Aorta (tissue), 5 donors: ENCODE data around the gene EPHB2. TPM values are rescaled to one million over a fixed set of nuclear protein-coding genes. Genes with fewer than 3 reads are reported as not detected.

Source experiments
- ATAC-seq: fragments of 200-7000 bp; cut with Tn5 transposase; one replicate; pipeline ENCODE4 v1.9.1; 2022; ENCODE audit warnings: moderate library complexity; ENCODE audit not compliant: low FRiP score
- DNase-seq, 2 donors: peaks; one replicate each; pipeline ENCODE4 v3.0.0-alpha.2; 2020
- H3K27ac ChIP-seq, 2 donors: one replicate each; pipeline ENCODE4 v1.5.1; 2013; ENCODE audit warnings: low read length in 2 of 2, mild to moderate bottlenecking in 2 of 2, moderate library complexity in 2 of 2, control low read depth in 1 of 2, inconsistent platforms in 1 of 2, low read depth in 1 of 2
- H3K27me3 ChIP-seq, 2 donors: one replicate each; pipeline ENCODE4 v1.6.1; 2013; ENCODE audit warnings: control low read depth in 1 of 2, low read length in 1 of 2, mild to moderate bottlenecking in 1 of 2, moderate library complexity in 1 of 2; ENCODE audit not compliant: insufficient read depth in 2 of 2, control insufficient read depth in 1 of 2
- H3K36me3 ChIP-seq, 2 donors: one replicate each; pipeline ENCODE4 v1.6.1; 2013; ENCODE audit warnings: control low read depth in 1 of 2, low read length in 1 of 2, mild to moderate bottlenecking in 1 of 2; ENCODE audit not compliant: insufficient read depth in 2 of 2, control insufficient read depth in 1 of 2
- H3K4me1 ChIP-seq, 2 donors: one replicate each; pipeline ENCODE4 v1.6.1; 2013; ENCODE audit warnings: low read length in 2 of 2, control low read depth in 1 of 2, mild to moderate bottlenecking in 1 of 2, moderate library complexity in 1 of 2; ENCODE audit not compliant: insufficient read depth in 2 of 2, control insufficient read depth in 1 of 2
- H3K4me3 ChIP-seq, 2 donors: one replicate each; pipeline ENCODE4 v1.5.1; 2013; ENCODE audit warnings: low read length in 2 of 2, control low read depth in 1 of 2, mild to moderate bottlenecking in 1 of 2
- H3K9me3 ChIP-seq: one replicate; pipeline ENCODE4 v1.6.1; 2013; ENCODE audit warnings: mild to moderate bottlenecking, low read length; ENCODE audit not compliant: control insufficient read depth
- WGBS, 2 donors: extraction: QIAGEN DNeasy Blood & Tissue Kit; methylation state at CpG; one replicate each; pipeline ENCODE4 v1.1.7; 2013; 5-methylcytosine and 5-hydroxymethylcytosine counted together
- intact Hi-C, 2 donors: fragments of 100-400 bp; cut with DNase I; formaldehyde crosslinking; loops; one replicate each; pipeline versions ENCODE4 v1.14.2 to v1.15.0; 2022
- polyA plus RNA-seq, 2 donors: library from polyadenylated mRNA; stranded (reverse); fragments of 200-250 nt; gene quantifications; one replicate each; pipeline ENCODE4 v1.2.3, GENCODE V29; 2013
- total RNA-seq, 2 donors: library from RNA; stranded (reverse); fragmentation: NEBNext Ultra II Directional; extraction: Animal tissue kit (Norgen Biotek cat#: 25700); gene quantifications; one replicate each; pipeline ENCODE4 v1.2.1, GENCODE V29; 2021
- donor health status: healthy with polysubstance abuse.
- donor health status: Bipolar disorder and iron deficiency.
- donor health status: DM: no; HTN: no; CAD: no.
- donor health status: DM: no; HTN: no; CAD: no.
- donor health status: DM: yes; HTN: yes; CAD: no.

The EPHB2 gene
- total and polyA plus RNA-seq, 4 donors: 0.87 to 16.6 (median 3.2) TPM

GRCh38 chr1:22750685-22751051 lies 40.0 kb downstream of the EPHB2 start:
- no peaks in the 10 kb centered on the region for H3K9me3 ChIP-seq
- DNase-seq (no peak), ATAC-seq (no peak)
- no peaks in the 10 kb centered on the region for H3K36me3 ChIP-seq
- H3K4me1 ChIP-seq: no peaks in the 10 kb centered on the region
- no peak overlapping the region for H3K4me3 ChIP-seq
- no peaks in the 10 kb centered on the region for H3K27me3 ChIP-seq
- 24 to 37% methylated on average over 1 of the region's 1 CpG for WGBS, 2 donors
- H3K27ac ChIP-seq: no peak overlapping the region
- intact Hi-C loops: no loop called here

- intact Hi-C loops: no loop called here
- 90 to 92% methylated on average over 6 of the region's 6 CpGs for WGBS, 2 donors
- no peaks in the 10 kb centered on the region for H3K9me3 ChIP-seq
These were observed 40.5 kb downstream of the EPHB2 start for GRCh38 chr1:22751124-22751531.

GRCh38 chr1:22752339-22752738 lies 41.7 kb downstream of the EPHB2 start:
- Histone ChIP-seq H3K27me3 (no peaks in the 10 kb centered on the region), H3K4me1 (no peaks in the 10 kb centered on the region), H3K27ac (no peak overlapping the region), H3K36me3 (no peaks in the 10 kb centered on the region), H3K4me3 (no peak overlapping the region), H3K9me3 (no peaks in the 10 kb centered on the region)
- intact Hi-C loops: no loop called here
- WGBS, 2 donors: 98% methylated on average over 1 of the region's 1 CpG
- ATAC-seq (no peak), DNase-seq (no peak)

More at GRCh38 chr1:22751124-22751531, 40.5 kb downstream of the EPHB2 start:
- H3K27ac ChIP-seq: no peak overlapping the region
- H3K4me1 ChIP-seq: no peaks in the 10 kb centered on the region
- H3K4me3 ChIP-seq: no peak overlapping the region
- ATAC-seq (no peak), DNase-seq (no peak)
- H3K27me3 ChIP-seq: no peaks in the 10 kb centered on the region
- no peaks in the 10 kb centered on the region for H3K36me3 ChIP-seq

- Histone ChIP-seq H3K27ac (no peak overlapping the region), H3K36me3 (no peaks in the 10 kb centered on the region), H3K9me3 (no peaks in the 10 kb centered on the region), H3K27me3 (no peaks in the 10 kb centered on the region), H3K4me3 (no peak overlapping the region), H3K4me1 (no peaks in the 10 kb centered on the region)
- intact Hi-C loops: no loop called here
- ATAC-seq: peak; percentile 59
- no peak for DNase-seq
- WGBS, 2 donors: 82 to 87% methylated on average over 12 of the region's 12 CpGs
These were observed 42.9 kb downstream of the EPHB2 start for GRCh38 chr1:22753481-22753971.

GRCh38 chr1:22754106-22754768 lies 43.6 kb downstream of the EPHB2 start:
- Histone ChIP-seq H3K4me3 (no peak overlapping the region), H3K27ac (no peak overlapping the region), H3K27me3 (no peaks in the 10 kb centered on the region), H3K4me1 (no peaks in the 10 kb centered on the region), H3K36me3 (no peaks in the 10 kb centered on the region), H3K9me3 (no peaks in the 10 kb centered on the region)
- no peak for ATAC-seq
- WGBS, 2 donors: 79 to 82% methylated on average over 10 of the region's 10 CpGs
- intact Hi-C loops: no loop called here
- no peak for DNase-seq

GRCh38 chr1:22754824-22755223 lies 44.2 kb downstream of the EPHB2 start:
- H3K9me3 ChIP-seq: no peaks in the 10 kb centered on the region
- ATAC-seq (no peak), DNase-seq (no peak)
- no peaks in the 10 kb centered on the region for H3K36me3 ChIP-seq
- no peaks in the 10 kb centered on the region for H3K4me1 ChIP-seq
- no peak overlapping the region for H3K4me3 ChIP-seq
- 69 to 83% methylated on average over 7 of the region's 7 CpGs for WGBS, 2 donors
- intact Hi-C loops: no loop called here
- H3K27me3 ChIP-seq: no peaks in the 10 kb centered on the region
- H3K27ac ChIP-seq: no peak overlapping the region

- Histone ChIP-seq H3K9me3 (no peaks in the 10 kb centered on the region), H3K27me3 (no peaks in the 10 kb centered on the region), H3K4me3 (no peak overlapping the region), H3K36me3 (no peaks in the 10 kb centered on the region), H3K27ac (no peak overlapping the region), H3K4me1 (no peaks in the 10 kb centered on the region)
- DNase-seq: no peak
- no peak for ATAC-seq
- intact Hi-C loops: no loop called here
- WGBS, 2 donors: 74 to 75% methylated on average over 5 of the region's 5 CpGs
These were observed 45.0 kb downstream of the EPHB2 start for GRCh38 chr1:22755641-22756040.

GRCh38 chr1:22756125-22756735 lies 45.6 kb downstream of the EPHB2 start:
- DNase-seq: no peak
- H3K4me1 ChIP-seq: no peaks in the 10 kb centered on the region
- no peaks in the 10 kb centered on the region for H3K27me3 ChIP-seq
- no peak for ATAC-seq
- H3K27ac ChIP-seq: no peak overlapping the region
- WGBS, 2 donors: 77 to 83% methylated on average over 25 of the region's 25 CpGs
- H3K36me3 ChIP-seq: no peaks in the 10 kb centered on the region
- intact Hi-C loops: no loop called here
- H3K9me3 ChIP-seq: no peaks in the 10 kb centered on the region
- H3K4me3 ChIP-seq: no peak overlapping the region

GRCh38 chr1:22760455-22760854 lies 49.8 kb downstream of the EPHB2 start:
- 80 to 88% methylated on average over 4 of the region's 4 CpGs for WGBS, 2 donors
- H3K4me3 ChIP-seq: no peak overlapping the region
- H3K27me3 ChIP-seq: no peaks in the 10 kb centered on the region
- ATAC-seq: no peak
- H3K4me1 ChIP-seq: no peaks in the 10 kb centered on the region
- H3K27ac ChIP-seq: no peak overlapping the region
- intact Hi-C loops: no loop called here
- no peaks in the 10 kb centered on the region for H3K36me3 ChIP-seq
- no peak for DNase-seq
- H3K9me3 ChIP-seq: no peaks in the 10 kb centered on the region
